Choroid plexus epithelial cell (primary cell): ENCODE data around the gene SPAG17.
"Not testable (repeated sequence)": the region's sequence is repeated elsewhere in the genome, so short reads cannot be mapped to it uniquely, and the experiment has no call there.

Source experiments
- DNase-seq: peaks from one replicate; pipeline ENCODE4 v3.0.0-alpha.2; 2010; ENCODE audit warnings: low read depth
- H3K4me3 ChIP-seq: 2 replicates; pipeline ENCODE4 v1.5.1; 2011; ENCODE audit warnings: low read depth, mild to moderate bottlenecking, control low read depth, low read length, moderate library complexity
- TF ChIP-seq, protein P1 (sequence below): conservative IDR thresholded peaks from 2 replicates; pipeline ENCODE4 v1.5.1; 2011; ENCODE audit warnings: low read depth, mild to moderate bottlenecking, control low read depth, inconsistent platforms, low read length, moderate library complexity

SPAG17 gene

GRCh38 chr1:117930173-117930447 lies 254.9 kb downstream of the SPAG17 start:
- DNase-seq = no peak
- TF ChIP-seq, protein P1, sequence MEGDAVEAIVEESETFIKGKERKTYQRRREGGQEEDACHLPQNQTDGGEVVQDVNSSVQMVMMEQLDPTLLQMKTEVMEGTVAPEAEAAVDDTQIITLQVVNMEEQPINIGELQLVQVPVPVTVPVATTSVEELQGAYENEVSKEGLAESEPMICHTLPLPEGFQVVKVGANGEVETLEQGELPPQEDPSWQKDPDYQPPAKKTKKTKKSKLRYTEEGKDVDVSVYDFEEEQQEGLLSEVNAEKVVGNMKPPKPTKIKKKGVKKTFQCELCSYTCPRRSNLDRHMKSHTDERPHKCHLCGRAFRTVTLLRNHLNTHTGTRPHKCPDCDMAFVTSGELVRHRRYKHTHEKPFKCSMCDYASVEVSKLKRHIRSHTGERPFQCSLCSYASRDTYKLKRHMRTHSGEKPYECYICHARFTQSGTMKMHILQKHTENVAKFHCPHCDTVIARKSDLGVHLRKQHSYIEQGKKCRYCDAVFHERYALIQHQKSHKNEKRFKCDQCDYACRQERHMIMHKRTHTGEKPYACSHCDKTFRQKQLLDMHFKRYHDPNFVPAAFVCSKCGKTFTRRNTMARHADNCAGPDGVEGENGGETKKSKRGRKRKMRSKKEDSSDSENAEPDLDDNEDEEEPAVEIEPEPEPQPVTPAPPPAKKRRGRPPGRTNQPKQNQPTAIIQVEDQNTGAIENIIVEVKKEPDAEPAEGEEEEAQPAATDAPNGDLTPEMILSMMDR = no peak
- H3K4me3 ChIP-seq = peak overlapping the region; percentile 90

DNA sequence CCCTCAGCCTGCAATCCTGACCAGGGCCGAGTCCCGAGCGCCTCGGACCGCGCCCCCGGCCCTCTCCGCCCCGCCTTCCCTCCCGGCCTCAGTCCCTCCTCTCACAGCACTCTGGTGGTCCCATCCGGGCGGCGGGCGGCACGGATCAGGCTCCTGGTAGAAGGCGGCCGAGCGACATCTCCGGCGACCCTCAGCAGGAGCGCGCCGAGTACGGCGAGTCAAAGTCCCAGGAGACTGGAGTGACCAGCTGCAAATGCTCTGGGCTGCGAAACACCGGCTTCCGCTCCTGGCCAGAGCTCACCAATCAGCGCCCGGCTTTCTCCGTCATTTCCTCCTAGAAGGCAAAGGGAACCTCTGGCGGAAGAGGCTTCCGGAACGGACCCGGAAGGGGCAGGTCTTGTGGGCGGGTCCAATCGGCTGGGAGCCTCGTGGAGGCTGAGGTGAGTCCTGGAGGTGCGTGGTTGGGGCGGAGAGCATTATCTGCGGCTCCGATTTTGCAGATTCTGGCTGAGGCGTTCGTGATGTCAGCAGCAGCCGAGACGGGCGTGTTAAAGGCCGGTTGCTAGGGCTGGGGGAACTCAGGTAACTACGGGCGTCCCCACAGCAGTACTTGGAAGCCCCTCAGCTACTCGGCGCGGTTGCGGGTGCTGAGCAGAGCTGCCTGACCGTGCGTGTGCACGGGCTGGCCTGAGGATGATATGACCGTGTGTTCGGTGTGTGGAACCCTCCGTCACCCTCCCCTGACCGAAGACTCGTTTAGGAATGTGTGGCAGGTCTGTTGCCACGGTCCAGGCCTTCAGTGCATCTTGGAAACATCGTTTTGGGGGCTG lies 255.5 kb downstream of the SPAG17 start, which contains the start of the genes GDAP2 and WDR3:
TSS of gene GDAP2 (minus strand) at position 279 of the 830 bp plus-strand sequence. CDS start 9,264 bp downstream, outside the sequence.
TSS of gene WDR3 (plus strand) at position 397 of the 830 bp plus-strand sequence. CDS start 3,581 bp downstream, outside the sequence.
- peak within 1 kb of the TSS; percentile 90 for H3K4me3 ChIP-seq
- TF ChIP-seq, protein P1 = no peak

DNA sequence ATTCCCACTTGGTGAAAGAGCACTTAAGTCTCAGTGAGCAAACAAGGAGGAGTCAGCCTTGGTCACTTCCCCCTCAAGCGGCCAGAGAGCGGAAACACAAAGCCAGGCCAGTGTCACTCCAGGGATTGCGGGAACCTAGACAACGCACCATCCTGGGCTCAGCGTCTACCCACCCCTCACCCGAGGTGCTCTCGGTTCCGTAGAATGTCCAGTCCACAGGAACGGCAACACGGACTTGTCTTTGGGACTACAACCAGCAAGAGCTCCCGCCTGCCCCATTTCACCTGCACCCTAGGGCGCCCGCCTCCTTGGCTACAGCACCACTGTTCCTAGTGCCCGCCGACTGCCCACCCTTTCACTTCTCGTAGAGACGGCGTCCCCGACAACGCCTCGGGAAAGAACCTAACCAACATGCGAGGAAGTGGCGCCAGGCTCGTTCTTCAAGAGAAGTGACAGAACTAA lies 256.1 kb downstream of the SPAG17 start:
- TF ChIP-seq, protein P1 = peak; percentile 43
- peak overlapping the region; percentile 90 for H3K4me3 ChIP-seq
- DNase-seq = peak; percentile 72

More for the DNA sequence above, 255.5 kb downstream of the SPAG17 start, which contains the start of the genes GDAP2 and WDR3:
- DNase-seq = peak; percentile 97

DNA sequence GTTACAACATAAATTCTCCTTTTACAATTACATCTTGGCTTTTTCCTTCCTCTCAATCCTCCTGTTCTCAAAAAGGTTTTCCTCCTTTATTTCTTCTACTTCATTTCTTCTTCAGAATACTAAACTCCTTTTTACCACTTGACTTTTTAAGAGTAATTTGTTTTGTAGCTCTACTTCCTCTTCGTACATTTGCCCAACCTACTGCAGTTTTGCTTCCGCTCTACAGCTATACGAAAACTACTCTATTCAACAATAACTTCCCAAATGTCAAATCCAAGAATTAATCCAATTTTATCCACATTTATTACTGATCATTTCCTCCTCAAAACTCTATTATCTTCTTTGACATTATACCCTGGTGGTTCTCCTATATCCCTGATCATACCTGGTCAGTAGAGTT lies 259.0 kb downstream of the SPAG17 start:
- no peak overlapping the region for H3K4me3 ChIP-seq
- no peak for DNase-seq
- TF ChIP-seq, protein P1 = no peak

DNA sequence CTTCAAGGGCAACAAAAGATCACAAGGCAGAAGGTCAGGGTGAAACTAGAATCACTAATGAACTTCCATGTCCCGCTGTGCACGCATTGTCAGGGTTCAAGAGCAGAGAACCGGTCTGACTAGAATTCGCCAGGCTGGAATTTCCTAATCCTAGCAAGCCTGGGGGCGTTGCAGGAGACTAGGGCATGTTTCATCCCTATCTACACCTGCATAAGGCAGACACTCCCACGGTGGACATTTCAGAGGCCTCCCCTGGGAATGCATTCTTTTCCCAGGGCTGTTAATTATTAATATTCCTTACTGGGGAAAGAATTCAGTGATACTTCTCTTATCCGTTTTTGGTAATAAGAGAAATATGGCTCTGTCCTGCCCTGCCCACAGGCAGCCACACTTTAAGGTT lies 262.3 kb downstream of the SPAG17 start:
- H3K4me3 ChIP-seq, DNase-seq: not testable (repeated sequence)

DNA sequence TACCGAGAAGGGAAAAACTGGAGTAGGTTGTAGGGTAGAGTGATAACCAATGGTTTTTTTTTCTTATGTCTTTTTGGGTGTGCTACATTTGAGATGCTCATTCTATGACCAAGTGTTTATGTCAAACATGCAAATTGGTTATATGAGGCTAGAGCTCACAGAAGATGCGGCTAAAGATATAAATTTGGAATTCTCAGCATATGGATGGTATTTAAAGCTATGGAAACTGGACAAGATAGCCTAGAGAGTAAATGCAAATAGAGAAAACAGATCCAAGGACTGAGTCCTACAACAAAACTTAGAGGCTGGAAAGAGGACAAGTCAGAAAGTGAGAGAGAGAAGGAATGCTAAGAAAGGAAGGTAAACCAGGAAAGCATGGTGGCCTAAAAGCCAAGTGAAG lies 263.0 kb downstream of the SPAG17 start:
- TF ChIP-seq, protein P1 = no peak
- no peak for DNase-seq
- no peak overlapping the region for H3K4me3 ChIP-seq

GRCh38 chr1:117919376-117919775 lies 265.7 kb downstream of the SPAG17 start:
- DNase-seq = no peak
- TF ChIP-seq, protein P1 = no peak
- H3K4me3 ChIP-seq = no peak overlapping the region
